ENCODE data around the gene PNPLA6.

GRCh38 chr19:7521551-7522071 lies 13.9 kb upstream of the PNPLA6 start:
- TF ChIP-seq, protein P1, sequence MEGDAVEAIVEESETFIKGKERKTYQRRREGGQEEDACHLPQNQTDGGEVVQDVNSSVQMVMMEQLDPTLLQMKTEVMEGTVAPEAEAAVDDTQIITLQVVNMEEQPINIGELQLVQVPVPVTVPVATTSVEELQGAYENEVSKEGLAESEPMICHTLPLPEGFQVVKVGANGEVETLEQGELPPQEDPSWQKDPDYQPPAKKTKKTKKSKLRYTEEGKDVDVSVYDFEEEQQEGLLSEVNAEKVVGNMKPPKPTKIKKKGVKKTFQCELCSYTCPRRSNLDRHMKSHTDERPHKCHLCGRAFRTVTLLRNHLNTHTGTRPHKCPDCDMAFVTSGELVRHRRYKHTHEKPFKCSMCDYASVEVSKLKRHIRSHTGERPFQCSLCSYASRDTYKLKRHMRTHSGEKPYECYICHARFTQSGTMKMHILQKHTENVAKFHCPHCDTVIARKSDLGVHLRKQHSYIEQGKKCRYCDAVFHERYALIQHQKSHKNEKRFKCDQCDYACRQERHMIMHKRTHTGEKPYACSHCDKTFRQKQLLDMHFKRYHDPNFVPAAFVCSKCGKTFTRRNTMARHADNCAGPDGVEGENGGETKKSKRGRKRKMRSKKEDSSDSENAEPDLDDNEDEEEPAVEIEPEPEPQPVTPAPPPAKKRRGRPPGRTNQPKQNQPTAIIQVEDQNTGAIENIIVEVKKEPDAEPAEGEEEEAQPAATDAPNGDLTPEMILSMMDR (IDR thresholded peaks at IDR 0.05): no peak
- TF ChIP-seq POLR2A (IDR thresholded peaks at IDR 0.05): no peak

Measured in heart left ventricle (tissue), 13 donors.